Sigmoid colon (tissue), 7 donors: ENCODE data around the gene NEK6. TPM values are rescaled to one million over a fixed set of nuclear protein-coding genes. Genes with fewer than 3 reads are reported as not detected.

Experiments used
- DNase-seq: peaks from one replicate; pipeline ENCODE4 v3.0.0-alpha.2; 2019
- H3K27ac ChIP-seq, 4 donors: fragments of 200-600 bp; sonication (generic); one replicate each; pipeline ENCODE4 v1.5.1; 2016 to 2019; ENCODE audit warnings: mild to moderate bottlenecking in 1 of 4
- H3K27me3 ChIP-seq, 3 donors: fragments of 200-600 bp; sonication (generic); one replicate each; pipeline ENCODE4 v1.5.1; 2019; ENCODE audit warnings: mild to moderate bottlenecking in 1 of 3
- H3K36me3 ChIP-seq, 4 donors: fragments of 200-600 bp; sonication (generic); one replicate each; pipeline ENCODE4 v1.5.1; 2016 to 2019
- H3K4me1 ChIP-seq, 4 donors: fragments of 200-600 bp; sonication (generic); one replicate each; pipeline ENCODE4 v1.5.1; 2017 to 2019
- H3K4me3 ChIP-seq, 4 donors: fragments of 200-600 bp; sonication (generic); one replicate each; pipeline ENCODE4 v1.5.1; 2017 to 2019; ENCODE audit warnings: mild to moderate bottlenecking in 2 of 4, moderate library complexity in 1 of 4
- H3K9me3 ChIP-seq, 4 donors: fragments of 200-600 bp in 3 of 4; sonication (generic) in 3 of 4; one replicate each; pipeline versions ENCODE4 v1.5.1 to v1.6.1; 2013 to 2019
- CTCF ChIP-seq, 4 experiments: fragments of 450-650 bp in 3 of 4; fragments of 200-600 bp in 1 of 4; IDR thresholded peaks; one replicate each; pipeline ENCODE4 v1.5.1; 2016 to 2019; ENCODE audit warnings: antibody characterized with exemption in 4 of 4, mild to moderate bottlenecking in 3 of 4, moderate library complexity in 2 of 4
- EP300 ChIP-seq, 4 donors: sonication (generic); formaldehyde crosslinking; IDR thresholded peaks; one replicate each; pipeline ENCODE4 v1.6.1; 2017; ENCODE audit warnings: antibody characterized with exemption in 4 of 4
- POLR2A ChIP-seq, 2 donors: fragments of 450-650 bp; IDR thresholded peaks; one replicate each; pipeline ENCODE4 v1.6.1; 2016; ENCODE audit warnings: antibody characterized with exemption in 2 of 2, mild to moderate bottlenecking in 2 of 2, moderate library complexity in 2 of 2
- POLR2AphosphoS5 ChIP-seq, 4 donors: sonication (generic); formaldehyde crosslinking; IDR thresholded peaks; one replicate each; pipeline ENCODE4 v1.6.1; 2017; ENCODE audit warnings: antibody characterized with exemption in 4 of 4
- WGBS, 2 donors: extraction: QIAGEN DNeasy Blood & Tissue Kit; methylation state at CpG; one replicate each; pipeline ENCODE4 v1.1.7; 2013; 5-methylcytosine and 5-hydroxymethylcytosine counted together
- intact Hi-C: fragments of 100-400 bp; cut with DNase I; formaldehyde crosslinking; loops from one replicate; pipeline ENCODE4 v1.15.1; 2023
- polyA plus RNA-seq, 3 donors: library from polyadenylated mRNA; stranded (reverse); fragments of 200-250 nt; gene quantifications; one replicate each; pipeline ENCODE4 v1.2.3, GENCODE V29; 2013
- total RNA-seq, 4 donors: library from RNA; depleted of rRNA; stranded (reverse); fragments of >200 nt; gene quantifications; one replicate each; pipeline ENCODE4 v1.1.0, GENCODE V29; 2016
- donor health status: healthy with polysubstance abuse.
- donor health status: Bipolar disorder and iron deficiency.
- donor health status: healthy.

Gene NEK6
- total and polyA plus RNA-seq, 7 donors = 8.2 to 36.2 (median 18.7) TPM

DNA sequence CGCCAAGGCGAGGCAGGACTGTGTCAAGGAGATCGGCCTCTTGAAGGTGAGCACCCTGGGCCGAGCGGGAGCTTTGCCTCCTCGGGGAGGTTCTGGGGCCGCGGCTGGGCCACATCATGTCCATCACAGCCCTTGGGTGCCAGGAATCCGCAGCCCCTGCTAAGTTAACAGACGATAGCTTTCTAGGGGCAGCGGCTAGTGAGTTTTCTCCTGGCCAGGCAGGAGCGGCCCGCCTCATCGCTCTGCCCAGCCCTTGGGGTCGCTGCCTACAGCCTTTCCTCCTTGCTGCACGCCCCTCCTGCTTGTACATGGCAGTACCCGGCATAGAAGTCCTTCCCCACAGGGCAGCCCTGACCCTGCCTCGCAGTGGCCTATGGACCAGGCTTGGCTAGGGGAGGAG is 56.2 kb downstream of the NEK6 start:
- H3K36me3 ChIP-seq = peaks cover 0 to 52% (median 17%) of the 10 kb centered on the region in 4 donors
- no peak overlapping the region for H3K27ac ChIP-seq
- intact Hi-C loops = no loop called here
- TF ChIP-seq EP300 (IDR thresholded peaks at IDR 0.05) = no peak
- no peak for TF ChIP-seq POLR2A (IDR thresholded peaks at IDR 0.05)
- no peak for TF ChIP-seq CTCF (IDR thresholded peaks at IDR 0.05)
- no peak for TF ChIP-seq POLR2AphosphoS5 (IDR thresholded peaks at IDR 0.05)
- H3K9me3 ChIP-seq = no peaks in the 10 kb centered on the region
- no peak for DNase-seq
- H3K27me3 ChIP-seq = no peaks in the 10 kb centered on the region
- peaks cover 0 to 11% (median 0%) of the 10 kb centered on the region in 4 donors for H3K4me1 ChIP-seq
- 96 to 97% methylated on average over 18 of the region's 18 CpGs for WGBS, 2 donors
- no peak overlapping the region for H3K4me3 ChIP-seq

DNA sequence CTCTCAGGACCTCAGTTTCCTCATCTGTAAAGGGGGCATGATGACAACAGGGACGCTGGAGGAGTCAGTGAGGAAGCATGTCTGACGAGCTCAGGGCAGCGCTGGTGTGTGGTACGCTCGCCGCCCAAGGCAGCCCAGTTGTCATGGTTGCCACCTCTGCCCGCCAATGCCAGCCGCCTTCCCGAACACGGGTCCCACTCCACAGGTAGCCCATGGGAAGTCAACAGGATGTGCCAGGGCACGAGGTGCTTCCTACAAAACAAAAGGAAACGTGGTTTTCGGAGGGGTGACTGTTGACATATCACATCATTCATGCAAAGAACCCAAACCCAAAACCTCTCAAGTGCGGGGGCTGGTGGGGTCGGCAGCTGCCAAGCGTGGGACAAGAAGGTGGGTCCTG is 58.1 kb downstream of the NEK6 start:
- H3K36me3 ChIP-seq = peaks cover 0 to 52% (median 17%) of the 10 kb centered on the region in 4 donors
- 85 to 90% methylated on average over 16 of the region's 16 CpGs for WGBS, 2 donors

GRCh38 chr9:124320062-124320973 is 62.6 kb downstream of the NEK6 start:
- H3K4me1 ChIP-seq = peaks cover 0 to 10% (median 7%) of the 10 kb centered on the region in 4 donors
- DNase-seq = peak; percentile 81
- no peaks in the 10 kb centered on the region for H3K27me3 ChIP-seq
- H3K4me3 ChIP-seq = no peak overlapping the region
- peak overlapping the region in 1 of 4 donors; percentile 7 for H3K27ac ChIP-seq
- WGBS, 2 donors = 61 to 68% methylated on average over 17 of the region's 17 CpGs
- TF ChIP-seq CTCF (IDR thresholded peaks at IDR 0.05) (peak; percentile 74 to 86 (median 78)), EP300 (IDR thresholded peaks at IDR 0.05) (no peak)
- intact Hi-C loops = loop anchor here (1.0 to 2.0 kb wide), 2 partner anchors 64 to 193 kb away; partner anchors contain the start of gene NEK6
- peaks cover 0 to 34% (median 17%) of the 10 kb centered on the region in 4 donors for H3K36me3 ChIP-seq
- H3K9me3 ChIP-seq = no peaks in the 10 kb centered on the region

More for the DNA sequence above, 58.1 kb downstream of the NEK6 start:
- Histone ChIP-seq H3K27ac (no peak overlapping the region), H3K9me3 (no peaks in the 10 kb centered on the region), H3K27me3 (no peaks in the 10 kb centered on the region), H3K4me1 (peaks cover 0 to 10% (median 7%) of the 10 kb centered on the region in 4 donors), H3K4me3 (no peak overlapping the region)
- intact Hi-C loops = no loop called here
- no peak for TF ChIP-seq POLR2AphosphoS5 (IDR thresholded peaks at IDR 0.05)
- TF ChIP-seq POLR2A (IDR thresholded peaks at IDR 0.05) = no peak
- TF ChIP-seq EP300 (IDR thresholded peaks at IDR 0.05) = no peak
- TF ChIP-seq CTCF (IDR thresholded peaks at IDR 0.05) = no peak
- DNase-seq = no peak

GRCh38 chr9:124321416-124321815 is 63.7 kb downstream of the NEK6 start:
- intact Hi-C loops = loop anchor here (2.0 kb wide), 1 partner anchor 65 kb away; the partner anchor contains the start of gene NEK6
- H3K36me3 ChIP-seq = peaks cover 0 to 34% (median 17%) of the 10 kb centered on the region in 4 donors
- no peak for DNase-seq
- TF ChIP-seq EP300 (IDR thresholded peaks at IDR 0.05) (no peak), CTCF (IDR thresholded peaks at IDR 0.05) (no peak)
- no peaks in the 10 kb centered on the region for H3K27me3 ChIP-seq
- no peak overlapping the region for H3K27ac ChIP-seq
- no peak overlapping the region for H3K4me3 ChIP-seq
- H3K9me3 ChIP-seq = no peaks in the 10 kb centered on the region
- WGBS, 2 donors = 94% methylated on average over 12 of the region's 12 CpGs
- H3K4me1 ChIP-seq = peaks cover 0 to 10% (median 7%) of the 10 kb centered on the region in 4 donors
